K562 (cell line): ENCODE data around the gene EVI5.

Source experiments
- BCL6 ChIP-seq: fragments of 250-450 bp; sonication (Bioruptor Pico); IDR thresholded peaks from 2 replicates; pipeline ENCODE4 v1.4.0; 2020
- CBX5 ChIP-seq: IDR thresholded peaks from 2 replicates; pipeline ENCODE4 v1.6.1; 2014; ENCODE audit warnings: low read depth, borderline replicate concordance
- EZH2 ChIP-seq: IDR thresholded peaks from 2 replicates; pipeline ENCODE4 v1.6.1; 2012; ENCODE audit warnings: low read depth, mild to moderate bottlenecking, inconsistent platforms, low read length, borderline replicate concordance
- FOXK1 ChIP-seq: sonication (generic); formaldehyde crosslinking; IDR thresholded peaks from 2 replicates; pipeline ENCODE4 v1.8.0; 2022; ENCODE audit warnings: missing genetic modification reagents, mild to moderate bottlenecking, borderline replicate concordance
- GABPA ChIP-seq: fragments of 200-800 bp; sonication (Bioruptor generic); conservative IDR thresholded peaks from 2 replicates; pipeline ENCODE4 v1.6.1; 2016; ENCODE audit warnings: low read depth, missing genetic modification characterization, missing compliant biosample characterization
- MAFF ChIP-seq: IDR thresholded peaks from 2 replicates; pipeline ENCODE4 v1.6.1; 2012; ENCODE audit warnings: low read length, improper control_type of control experiment
- NBN ChIP-seq: fragments of 450-650 bp; IDR thresholded peaks from 2 replicates; pipeline ENCODE4 v1.6.1; 2016; ENCODE audit warnings: low read depth, mild to moderate bottlenecking
- RBM39 ChIP-seq: fragments of 200-400 bp; formaldehyde crosslinking; optimal IDR thresholded peaks from 2 replicates; pipeline ENCODE3; 2018; ENCODE audit warnings: low read depth, low read length
- SMARCC2 ChIP-seq: fragments of 450-650 bp; IDR thresholded peaks from 2 replicates; pipeline ENCODE4 v1.6.1; 2017; ENCODE audit warnings: antibody characterized with exemption, moderate library complexity, mild to moderate bottlenecking, low read depth
- YY1 ChIP-seq, 3 experiments: IDR thresholded peaks; 2 replicates each; pipeline ENCODE4 v1.6.1; 2011; ENCODE audit warnings: low read length in 2 of 3, mild to moderate bottlenecking in 2 of 3, moderate library complexity in 2 of 3, borderline replicate concordance in 1 of 3, control low read depth in 1 of 3, low read depth in 1 of 3; ENCODE audit not compliant: insufficient read depth in 3 of 3, insufficient replicate concordance in 2 of 3, control insufficient read depth in 1 of 3, insufficient read length in 1 of 3; ENCODE audit errors: extremely low read depth in 1 of 3
- ZFX ChIP-seq: sonication (generic); formaldehyde crosslinking; IDR thresholded peaks from 2 replicates; pipeline ENCODE4 v1.8.0; 2022; ENCODE audit warnings: mild to moderate bottlenecking, missing genetic modification reagents, moderate library complexity

DNA sequence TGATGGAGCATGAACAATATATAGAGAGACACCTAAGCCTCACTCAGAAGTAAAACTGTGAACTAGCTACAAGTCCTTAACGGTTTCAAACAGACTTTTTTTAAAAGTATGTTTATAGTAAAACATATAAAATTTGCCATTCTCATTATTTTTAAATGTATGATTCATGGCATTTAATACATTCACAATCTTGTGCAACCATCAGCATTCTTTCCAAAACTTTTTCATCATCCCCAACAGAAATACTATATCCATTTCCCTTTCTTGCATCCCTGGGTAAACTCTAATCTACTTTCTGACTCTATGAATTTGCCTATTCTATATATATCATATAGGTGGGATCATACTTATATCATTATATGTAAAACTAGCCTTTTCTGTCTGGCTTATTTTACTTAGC lies 25.5 kb downstream of the EVI5 start:
- TF ChIP-seq GABPA (tag) (no peak), NBN (no peak), EZH2 (no peak), RBM39 (no peak), MAFF (no peak), CBX5 (no peak), ZFX (CRISPR knock-in tag) (no peak), YY1 (IDR thresholded peaks at IDR 0.05; ENCODE audit: borderline replicate concordance in 1 of 3, control insufficient read depth in 1 of 3, extremely low read depth in 1 of 3, insufficient read depth in 3 of 3, insufficient read length in 1 of 3, insufficient replicate concordance in 2 of 3, low read depth in 1 of 3, low read length in 2 of 3) (no peak), FOXK1 (CRISPR knock-in tag) (no peak), BCL6 (CRISPR knock-in tag) (no peak), SMARCC2 (no peak)
